ENCODE data around the gene ATP11B.
A peak's percentile ranks its signal among the peaks of the same experiment; 100 is the strongest.

ATP11B gene

DNA sequence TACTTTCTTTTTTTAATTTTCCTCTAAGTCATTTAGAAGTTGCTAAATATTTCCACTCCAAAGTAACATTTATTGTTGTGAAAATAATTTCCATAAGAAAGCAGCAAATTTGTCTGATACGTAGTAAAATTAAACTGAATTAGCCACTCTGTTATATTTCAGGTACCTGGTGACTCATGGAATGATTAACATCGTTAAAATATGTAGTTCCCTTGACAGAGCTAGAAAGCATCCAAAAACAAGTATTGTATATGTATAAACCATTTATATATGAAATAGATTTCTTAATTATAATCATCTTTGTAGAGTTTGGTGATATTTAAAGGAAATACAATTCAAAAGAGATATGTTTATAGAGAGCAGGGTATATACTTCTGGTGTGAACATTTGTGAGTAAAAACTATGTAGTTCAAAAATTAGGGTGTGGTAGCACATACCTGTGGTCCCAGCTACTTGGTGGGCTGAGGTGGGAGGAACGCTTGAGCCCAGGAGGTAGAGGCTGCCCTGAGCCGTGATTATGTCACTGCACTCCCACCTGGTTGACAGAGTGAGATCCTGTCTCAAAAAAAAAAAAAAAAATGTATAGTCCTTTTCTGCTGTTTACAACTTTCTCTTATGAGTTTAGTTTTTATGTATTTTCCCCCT is 36.6 kb downstream of the ATP11B start:
- ChIA-PET POLR2A (no interaction called here), CTCF (no interaction called here)
- no peak for TF ChIP-seq BHLHE40 (IDR thresholded peaks at IDR 0.05; ENCODE audit: borderline replicate concordance)
- no peak for TF ChIP-seq NFRKB (IDR thresholded peaks at IDR 0.05)
- TF ChIP-seq TARDBP (IDR thresholded peaks at IDR 0.05), result no peak
- TF ChIP-seq SP1 (IDR thresholded peaks at IDR 0.05), result no peak
- TF ChIP-seq ELF4 (IDR thresholded peaks at IDR 0.05), result no peak
- TF ChIP-seq ZNF384 (IDR thresholded peaks at IDR 0.05), result no peak
- no peak for TF ChIP-seq ARNT (IDR thresholded peaks at IDR 0.05)
- no peak for TF ChIP-seq FOXM1 (IDR thresholded peaks at IDR 0.05; ENCODE audit: borderline replicate concordance)
- TF ChIP-seq FOXK2 (IDR thresholded peaks at IDR 0.05), result no peak
- no peak for TF ChIP-seq CTBP1 (IDR thresholded peaks at IDR 0.05; ENCODE audit: borderline replicate concordance)
- TF ChIP-seq FOXA1 (IDR thresholded peaks at IDR 0.05), result no peak
- TF ChIP-seq LEF1 (IDR thresholded peaks at IDR 0.05; ENCODE audit: borderline replicate concordance), result no peak
- DNase-seq (ENCODE audit: extremely low spot score), result no peak

DNA sequence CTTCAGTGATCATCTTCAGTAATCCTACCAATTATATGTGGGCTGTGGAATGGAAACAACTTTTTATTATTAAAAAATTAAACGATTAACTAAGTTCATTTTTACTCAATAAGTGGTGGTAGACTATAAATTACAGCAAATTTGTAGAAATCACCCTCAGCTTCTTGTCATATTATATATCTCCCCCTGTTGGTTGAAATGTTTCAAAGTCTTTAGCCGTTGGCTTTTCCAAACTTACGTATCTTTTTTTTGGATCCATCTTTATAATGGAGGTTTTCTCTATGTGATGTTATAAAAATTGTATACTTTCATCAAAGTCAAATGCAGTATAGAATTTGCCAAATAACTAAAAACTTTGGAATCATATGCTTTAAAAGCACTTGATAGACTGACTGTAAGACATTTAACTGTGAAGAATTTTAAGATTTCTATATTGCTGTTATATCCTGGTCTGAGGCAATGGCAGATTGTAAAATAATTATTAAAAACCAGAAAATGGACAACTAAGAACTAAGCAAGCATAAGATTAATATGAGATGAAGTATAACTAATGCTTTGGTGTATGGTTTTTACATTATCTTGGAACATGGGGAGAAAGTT is 44.7 kb downstream of the ATP11B start:
- ChIA-PET CTCF (interaction anchor here (1.0 kb wide), 1 partner anchor 121 kb away, joined by 6 read pairs; no protein-coding TSS in a partner anchor), POLR2A (no interaction called here)
- no peak for TF ChIP-seq LEF1 (IDR thresholded peaks at IDR 0.05; ENCODE audit: borderline replicate concordance)
- no peak for TF ChIP-seq BHLHE40 (IDR thresholded peaks at IDR 0.05; ENCODE audit: borderline replicate concordance)
- TF ChIP-seq ZNF384 (IDR thresholded peaks at IDR 0.05), result no peak
- TF ChIP-seq TARDBP (IDR thresholded peaks at IDR 0.05), result no peak
- no peak for TF ChIP-seq CTBP1 (IDR thresholded peaks at IDR 0.05; ENCODE audit: borderline replicate concordance)
- no peak for TF ChIP-seq HDGF (IDR thresholded peaks at IDR 0.05; ENCODE audit: borderline replicate concordance)
- no peak for TF ChIP-seq ELF4 (IDR thresholded peaks at IDR 0.05)
- TF ChIP-seq, protein P1, sequence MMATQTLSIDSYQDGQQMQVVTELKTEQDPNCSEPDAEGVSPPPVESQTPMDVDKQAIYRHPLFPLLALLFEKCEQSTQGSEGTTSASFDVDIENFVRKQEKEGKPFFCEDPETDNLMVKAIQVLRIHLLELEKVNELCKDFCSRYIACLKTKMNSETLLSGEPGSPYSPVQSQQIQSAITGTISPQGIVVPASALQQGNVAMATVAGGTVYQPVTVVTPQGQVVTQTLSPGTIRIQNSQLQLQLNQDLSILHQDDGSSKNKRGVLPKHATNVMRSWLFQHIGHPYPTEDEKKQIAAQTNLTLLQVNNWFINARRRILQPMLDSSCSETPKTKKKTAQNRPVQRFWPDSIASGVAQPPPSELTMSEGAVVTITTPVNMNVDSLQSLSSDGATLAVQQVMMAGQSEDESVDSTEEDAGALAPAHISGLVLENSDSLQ (IDR thresholded peaks at IDR 0.05), result no peak
- no peak for TF ChIP-seq SUZ12 (IDR thresholded peaks at IDR 0.05)
- TF ChIP-seq FOXM1 (IDR thresholded peaks at IDR 0.05; ENCODE audit: borderline replicate concordance), result no peak
- no peak for DNase-seq (ENCODE audit: extremely low spot score)

DNA sequence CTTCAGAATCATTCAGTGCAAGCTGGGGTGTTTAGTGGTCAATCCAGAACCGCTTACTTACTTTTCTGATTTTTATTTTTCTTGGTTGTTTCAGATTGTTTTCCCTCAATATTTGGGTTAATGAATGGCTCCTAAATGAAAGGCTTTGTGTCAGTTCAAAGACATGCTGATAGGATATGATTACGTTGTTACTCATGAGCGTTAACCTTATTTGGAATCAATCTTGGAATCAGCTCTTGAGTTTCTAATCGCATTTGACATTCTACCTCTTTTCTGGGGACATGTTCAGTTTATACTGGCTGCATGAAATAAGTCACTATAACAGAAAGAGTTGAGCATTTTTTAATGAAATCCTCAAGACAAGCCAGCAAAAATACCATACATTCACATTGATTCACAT is 50.2 kb downstream of the ATP11B start:
- no peak for DNase-seq (ENCODE audit: extremely low spot score)
- ChIA-PET POLR2A (no interaction called here), CTCF (no interaction called here)
- no peak for TF ChIP-seq HDGF (IDR thresholded peaks at IDR 0.05; ENCODE audit: borderline replicate concordance)
- no peak for TF ChIP-seq FOXK2 (IDR thresholded peaks at IDR 0.05)
- TF ChIP-seq SUZ12 (IDR thresholded peaks at IDR 0.05), result no peak
- TF ChIP-seq BHLHE40 (IDR thresholded peaks at IDR 0.05; ENCODE audit: borderline replicate concordance), result no peak
- TF ChIP-seq ARNT (IDR thresholded peaks at IDR 0.05), result no peak

DNA sequence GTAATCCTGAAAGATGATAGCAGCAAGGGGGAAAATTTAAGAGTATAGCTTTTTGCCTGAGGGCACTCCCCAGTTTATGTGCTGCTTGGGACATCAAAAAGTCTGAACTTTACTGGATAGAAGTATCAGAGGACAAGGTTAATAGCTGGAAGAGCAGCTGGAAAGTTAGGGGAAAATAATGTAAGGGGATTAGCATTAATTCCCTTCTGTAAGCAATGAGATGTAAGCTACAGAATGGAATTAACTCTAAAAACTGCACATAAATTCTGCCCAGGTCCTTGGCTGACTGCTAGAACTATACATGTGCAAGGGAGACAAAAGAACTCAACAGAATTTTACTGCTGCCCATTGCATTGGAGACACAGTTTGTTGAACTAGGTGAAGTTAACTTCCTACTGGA is 55.6 kb downstream of the ATP11B start:
- peak; percentile 2 for DNase-seq (ENCODE audit: extremely low spot score)
- POLR2A ChIA-PET, result no interaction called here
- CTCF ChIA-PET, result no interaction called here
- TF ChIP-seq FOXA1 (IDR thresholded peaks at IDR 0.05), result no peak
- TF ChIP-seq, protein P1 (IDR thresholded peaks at IDR 0.05), result peak; percentile 17; the same call in 1 of the 2 replicates

DNA sequence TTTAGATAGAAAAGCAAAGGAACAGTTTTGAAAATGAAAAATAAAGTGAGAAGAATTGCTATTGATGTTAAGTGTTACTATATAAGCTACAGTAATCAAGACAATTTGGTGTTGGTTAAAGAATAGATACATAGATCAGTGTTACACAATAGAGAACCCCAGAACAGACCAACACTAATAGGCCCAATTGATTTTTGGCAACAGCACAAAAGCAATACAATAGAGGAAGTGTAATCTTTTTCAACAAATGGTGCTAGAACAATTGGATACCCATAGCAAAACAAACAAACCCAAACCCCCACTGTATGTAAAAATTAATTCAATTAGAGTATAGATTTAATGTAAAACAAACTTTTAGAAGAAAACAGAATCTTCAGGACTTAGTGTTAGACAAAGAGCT is 61.8 kb downstream of the ATP11B start:
- TF ChIP-seq TARDBP (IDR thresholded peaks at IDR 0.05), result no peak
- ChIA-PET CTCF (no interaction called here), POLR2A (no interaction called here)
- DNase-seq (ENCODE audit: extremely low spot score), result no peak

DNA sequence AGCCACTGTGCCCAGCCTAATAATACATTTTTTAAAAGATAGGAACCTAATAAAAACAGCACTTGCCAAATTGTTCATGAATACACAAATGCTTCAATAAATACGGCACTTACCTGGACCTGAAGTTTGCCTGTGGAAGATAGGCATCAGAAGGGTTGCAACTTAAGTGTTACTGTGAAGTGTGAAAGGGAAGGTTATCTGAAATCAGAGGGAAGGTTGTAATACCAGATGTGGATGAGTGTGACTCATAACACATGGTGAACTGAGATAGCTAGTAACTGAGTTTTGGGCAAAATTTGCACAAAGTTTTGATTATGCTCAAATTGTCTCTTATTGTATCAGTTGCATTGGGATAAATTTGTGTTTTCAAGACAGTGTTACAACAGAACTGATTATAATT is 68.0 kb downstream of the ATP11B start:
- ChIA-PET CTCF (no interaction called here), POLR2A (no interaction called here)
- DNase-seq (ENCODE audit: extremely low spot score), result no peak
- TF ChIP-seq LEF1 (IDR thresholded peaks at IDR 0.05; ENCODE audit: borderline replicate concordance) (no peak), ZNF384 (IDR thresholded peaks at IDR 0.05) (no peak), HDGF (IDR thresholded peaks at IDR 0.05; ENCODE audit: borderline replicate concordance) (no peak), SUZ12 (IDR thresholded peaks at IDR 0.05) (no peak), CTBP1 (IDR thresholded peaks at IDR 0.05; ENCODE audit: borderline replicate concordance) (no peak), ARNT (IDR thresholded peaks at IDR 0.05) (no peak)
- TF ChIP-seq, protein P1 (IDR thresholded peaks at IDR 0.05), result no peak

DNA sequence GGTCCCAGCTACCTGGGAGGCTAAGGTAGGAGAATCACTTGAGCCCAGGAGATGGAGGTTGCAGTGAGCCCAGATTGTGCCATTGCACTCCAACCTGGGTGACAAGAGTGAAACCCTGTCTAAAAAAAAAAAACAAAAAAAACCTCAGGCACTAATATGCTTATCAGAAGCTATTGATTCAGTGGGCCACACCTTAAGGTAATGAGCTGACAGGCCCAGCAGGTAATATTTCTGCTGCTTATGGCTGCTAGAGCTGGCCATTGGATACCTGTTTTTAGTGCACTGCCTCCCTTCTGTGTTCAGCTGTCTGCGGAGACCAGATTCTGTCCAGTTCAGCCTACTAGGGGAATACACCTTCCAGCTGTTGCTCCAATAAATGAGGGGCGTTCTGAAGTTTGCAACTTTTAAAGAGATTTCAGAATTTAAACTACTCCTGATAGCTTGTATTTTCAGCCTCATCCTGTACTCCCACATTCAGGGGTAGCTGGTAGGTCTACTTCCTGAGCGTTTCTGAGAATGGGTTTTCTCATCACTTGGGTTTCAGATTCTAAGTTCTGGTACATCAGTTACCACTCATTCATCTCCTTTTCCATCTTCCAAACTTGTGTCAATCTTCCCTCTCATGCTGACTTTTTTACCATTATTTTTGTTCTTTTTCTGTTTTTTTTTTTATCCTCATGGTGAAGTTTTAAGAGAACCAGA is 69.0 kb downstream of the ATP11B start:
- ChIA-PET POLR2A (no interaction called here), CTCF (no interaction called here)
- TF ChIP-seq SP1 (IDR thresholded peaks at IDR 0.05) (no peak), NFRKB (IDR thresholded peaks at IDR 0.05) (no peak), FOXM1 (IDR thresholded peaks at IDR 0.05; ENCODE audit: borderline replicate concordance) (no peak), FOXA1 (IDR thresholded peaks at IDR 0.05) (no peak), SUZ12 (IDR thresholded peaks at IDR 0.05) (no peak), LEF1 (IDR thresholded peaks at IDR 0.05; ENCODE audit: borderline replicate concordance) (no peak), ZNF384 (IDR thresholded peaks at IDR 0.05) (no peak), L3MBTL2 (conservative IDR thresholded peaks at IDR 0.05) (no peak), ELF4 (IDR thresholded peaks at IDR 0.05) (no peak), ARNT (IDR thresholded peaks at IDR 0.05) (no peak), TARDBP (IDR thresholded peaks at IDR 0.05) (no peak), FOXK2 (IDR thresholded peaks at IDR 0.05) (no peak), CTBP1 (IDR thresholded peaks at IDR 0.05; ENCODE audit: borderline replicate concordance) (no peak), HDGF (IDR thresholded peaks at IDR 0.05; ENCODE audit: borderline replicate concordance) (no peak), BHLHE40 (IDR thresholded peaks at IDR 0.05; ENCODE audit: borderline replicate concordance) (no peak)
- TF ChIP-seq, protein P1 (IDR thresholded peaks at IDR 0.05), result no peak
- DNase-seq (ENCODE audit: extremely low spot score), result no peak

Data from HEK293T (cell line).